Nucleus accumbens (tissue), 56 donors: ENCODE measurements around the gene SLC29A4.
A peak's percentile ranks its signal among the peaks of the same experiment; 100 is the strongest.
"Not testable (repeated sequence)": the region's sequence is repeated elsewhere in the genome, so short reads cannot be mapped to it uniquely, and the experiment has no call there.

Source experiments
- DNase-seq, 56 donors: peaks; one replicate each; lab custom pipeline; 2025; lab: John Stamatoyannopoulos, UW

Gene SLC29A4, protein sequence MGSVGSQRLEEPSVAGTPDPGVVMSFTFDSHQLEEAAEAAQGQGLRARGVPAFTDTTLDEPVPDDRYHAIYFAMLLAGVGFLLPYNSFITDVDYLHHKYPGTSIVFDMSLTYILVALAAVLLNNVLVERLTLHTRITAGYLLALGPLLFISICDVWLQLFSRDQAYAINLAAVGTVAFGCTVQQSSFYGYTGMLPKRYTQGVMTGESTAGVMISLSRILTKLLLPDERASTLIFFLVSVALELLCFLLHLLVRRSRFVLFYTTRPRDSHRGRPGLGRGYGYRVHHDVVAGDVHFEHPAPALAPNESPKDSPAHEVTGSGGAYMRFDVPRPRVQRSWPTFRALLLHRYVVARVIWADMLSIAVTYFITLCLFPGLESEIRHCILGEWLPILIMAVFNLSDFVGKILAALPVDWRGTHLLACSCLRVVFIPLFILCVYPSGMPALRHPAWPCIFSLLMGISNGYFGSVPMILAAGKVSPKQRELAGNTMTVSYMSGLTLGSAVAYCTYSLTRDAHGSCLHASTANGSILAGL

DNA sequence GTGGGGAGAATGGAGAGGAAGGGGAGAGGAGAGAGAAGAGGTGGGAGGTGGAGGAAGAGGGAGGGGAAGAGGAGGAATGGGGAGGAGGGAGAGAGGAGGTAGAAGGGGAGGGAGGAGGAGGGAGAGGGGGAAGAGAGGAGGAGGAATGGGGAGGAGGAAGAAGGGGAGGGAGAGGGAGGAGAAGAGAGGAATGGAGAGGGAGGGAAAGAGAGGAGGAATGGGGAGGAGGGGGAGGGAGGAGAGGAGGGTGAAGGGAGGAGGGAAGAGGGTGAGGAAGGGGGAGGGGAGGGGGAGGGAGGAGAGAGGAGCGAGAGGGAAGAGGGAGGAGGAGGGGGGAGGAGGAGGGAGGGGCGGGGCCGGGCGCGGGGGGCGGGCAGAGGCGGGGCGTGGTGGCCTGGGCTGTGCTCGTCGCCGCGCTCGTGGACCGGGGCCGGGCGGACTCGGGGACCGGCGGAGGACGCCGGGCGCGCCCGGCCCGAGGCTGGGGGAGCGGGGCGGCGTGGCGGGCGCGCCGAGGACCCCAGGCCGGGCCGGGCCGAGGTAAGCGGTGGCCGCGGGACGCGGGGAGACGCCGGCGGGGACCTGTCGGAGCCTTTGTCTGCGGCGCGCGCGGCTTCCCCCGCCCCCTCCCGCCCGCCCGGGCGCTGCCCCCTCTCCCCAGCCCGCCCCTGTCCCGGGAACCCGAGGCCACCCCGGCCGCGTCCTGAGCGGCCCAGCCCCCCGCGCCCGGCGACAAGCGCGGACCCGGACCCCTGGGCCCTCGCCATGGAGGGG lies at the start of gene SLC29A4:
Gene SLC29A4, plus strand, starts transcription at position 401 of the 774 bp plus-strand sequence. CDS start 4,874 bp downstream, outside the sequence.
- peak in 35 of 56 donors; percentile 2 to 65 (median 21) for DNase-seq

DNA sequence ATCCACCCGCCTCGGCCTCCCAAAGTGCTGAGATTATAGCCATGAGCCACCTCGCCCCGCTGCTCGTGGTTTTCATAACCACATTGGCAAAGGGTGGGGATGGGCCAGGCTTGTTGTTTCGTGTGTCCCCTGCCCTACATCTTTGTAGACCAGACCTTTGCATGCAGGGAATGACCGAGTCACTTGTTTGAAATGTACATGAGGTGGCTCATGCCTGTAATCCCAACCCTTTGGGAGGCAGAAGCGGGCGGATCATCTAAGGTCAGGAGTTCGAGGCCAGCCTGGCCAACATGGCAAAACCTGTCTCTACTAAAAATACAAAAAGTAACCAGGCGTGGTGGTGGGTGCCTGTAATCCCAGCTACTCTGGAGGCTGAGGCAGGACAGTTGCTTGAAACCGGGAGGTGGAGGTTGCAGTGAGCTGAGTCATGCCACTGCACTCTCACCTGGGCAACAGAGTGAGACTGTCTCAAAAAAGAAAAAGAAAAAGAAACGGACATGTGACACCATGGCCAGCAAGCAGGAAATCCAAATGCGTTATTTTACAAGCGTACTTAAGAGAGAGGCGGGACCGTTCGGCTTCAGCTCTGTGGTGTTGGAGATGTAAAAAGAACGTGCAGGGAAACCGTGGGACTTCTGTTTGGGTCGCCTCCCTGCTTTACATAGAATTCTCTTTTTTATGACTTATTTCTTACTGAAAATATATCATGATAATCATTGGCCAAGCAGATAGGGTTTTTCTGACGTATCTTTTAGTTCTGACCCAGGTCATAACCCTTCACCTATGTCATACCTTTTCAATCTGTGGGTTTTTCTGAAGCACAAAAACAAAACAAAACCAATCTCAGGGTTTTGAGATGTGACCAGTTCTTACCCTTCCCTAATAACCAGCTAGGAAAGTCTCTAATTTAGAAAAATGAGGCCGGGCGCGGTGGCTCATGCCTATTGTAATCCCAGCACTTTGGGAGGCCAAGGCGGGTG lies 47.6 kb upstream of the SLC29A4 start:
- no peak for DNase-seq

DNA sequence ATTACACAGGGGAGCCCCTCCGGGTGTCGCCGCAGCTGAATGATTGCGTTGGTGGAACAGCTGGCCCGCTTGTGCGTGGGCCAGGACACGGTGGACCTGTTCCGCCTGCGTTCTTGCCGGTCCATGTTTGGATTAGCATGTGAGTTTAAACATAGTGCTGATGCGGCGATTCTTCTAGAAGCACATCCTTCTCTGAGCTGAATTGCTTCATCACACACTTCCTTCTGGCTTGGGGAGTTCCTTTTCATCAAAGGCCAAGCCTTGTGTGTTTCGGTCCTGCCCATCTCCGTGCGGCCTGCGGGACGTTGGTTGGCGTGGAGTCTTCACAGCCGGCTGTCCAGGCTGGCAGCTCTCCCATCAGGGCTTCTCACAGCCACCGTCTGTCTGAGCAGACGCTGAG lies 45.5 kb upstream of the SLC29A4 start:
- peak in 50 of 56 donors; percentile 5 to 79 (median 54) for DNase-seq

DNA sequence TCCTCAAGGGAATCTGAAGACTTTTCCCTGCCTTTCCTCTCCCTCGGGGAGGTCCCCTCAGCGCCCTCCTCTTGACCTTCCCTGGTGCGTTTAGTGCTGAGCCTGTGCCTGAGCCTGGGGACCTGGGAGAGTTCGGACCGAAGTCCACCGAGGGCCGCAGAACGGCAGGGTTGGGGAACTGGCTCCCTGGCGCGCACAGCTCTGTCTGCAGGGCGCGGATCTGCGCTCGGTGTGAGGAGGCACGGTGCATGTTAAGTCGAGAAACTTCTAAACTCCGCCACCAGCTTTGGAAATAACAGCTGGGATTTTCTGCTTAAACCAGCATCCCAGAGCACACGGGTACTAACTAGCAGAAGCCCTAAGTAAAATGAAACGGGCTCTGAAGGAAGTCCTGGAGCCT lies 44.2 kb upstream of the SLC29A4 start:
- DNase-seq = no peak

DNA sequence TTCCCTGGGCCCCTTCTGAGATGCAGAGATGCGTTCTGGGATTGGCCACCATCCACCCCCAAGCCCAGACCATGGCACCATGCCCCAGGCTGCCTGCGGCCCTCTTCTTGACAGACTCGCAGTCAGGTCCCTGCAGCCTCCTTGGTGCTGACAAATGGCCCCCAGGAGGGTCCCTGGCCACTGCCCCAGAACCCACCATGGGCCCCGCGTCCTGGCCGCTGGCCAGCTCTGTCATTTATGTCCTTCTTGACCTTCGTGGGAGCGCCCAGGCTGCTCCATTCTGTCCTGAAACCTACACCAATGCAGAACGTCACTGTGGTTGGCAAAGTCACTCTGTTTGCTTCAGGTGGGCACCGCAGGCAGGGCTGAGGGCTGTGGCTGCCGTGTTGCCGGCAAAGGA lies 39.5 kb upstream of the SLC29A4 start:
- no peak for DNase-seq

DNA sequence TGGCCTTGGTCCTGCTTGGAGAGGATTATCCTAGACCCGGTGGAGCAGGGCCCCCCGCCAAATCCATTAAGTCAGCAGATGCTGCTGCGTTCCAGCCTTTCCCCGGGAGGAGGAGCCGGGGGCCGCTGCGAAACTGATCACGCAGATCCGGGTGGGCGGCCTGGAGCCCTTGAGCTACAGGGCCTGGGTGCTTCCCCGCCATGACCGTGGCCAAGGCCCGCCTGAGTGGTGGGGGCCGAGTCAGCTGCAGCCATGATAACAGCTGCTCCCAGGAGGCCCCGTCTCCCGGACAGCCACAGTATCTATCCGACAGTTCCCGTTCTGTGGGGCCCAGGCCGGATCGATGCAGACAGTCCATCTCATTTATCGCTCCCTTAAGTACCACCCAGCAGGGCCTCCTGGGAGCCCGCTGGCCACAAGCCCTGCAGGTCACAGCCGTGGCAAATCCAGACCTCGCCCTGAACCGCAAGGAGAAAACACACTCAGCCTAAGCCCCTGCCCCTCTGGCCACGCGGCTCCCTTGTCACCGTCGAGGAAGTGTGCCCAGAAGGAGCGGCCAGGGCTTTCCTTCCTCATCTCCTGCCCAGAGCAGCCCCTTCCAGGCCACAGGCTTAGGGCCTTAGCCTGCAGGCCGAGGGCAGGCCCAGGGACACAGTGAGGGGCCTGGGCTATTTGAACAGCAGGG lies 34.4 kb upstream of the SLC29A4 start:
- DNase-seq = peak in 4 of 56 donors; percentile 9 to 15 (median 14)

DNA sequence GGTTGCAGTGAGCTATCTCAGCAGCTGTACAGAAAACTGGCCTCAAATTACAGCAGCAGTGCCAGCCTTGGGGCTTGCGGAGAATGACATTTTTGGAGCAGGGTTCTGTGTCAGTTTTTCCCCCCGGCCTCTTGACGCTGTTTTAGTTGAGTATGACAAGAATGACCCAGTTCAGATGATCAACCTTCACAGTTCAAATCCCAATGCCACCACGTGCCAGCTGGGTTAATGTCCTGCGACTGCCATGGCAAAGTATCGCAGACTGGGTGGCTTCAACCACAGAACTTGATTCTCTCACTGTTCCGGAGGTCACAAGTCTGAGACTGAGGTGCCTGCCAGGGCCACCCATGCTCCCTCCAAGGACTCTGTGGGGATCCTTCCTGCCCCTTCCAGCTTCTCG lies 32.0 kb upstream of the SLC29A4 start:
- DNase-seq = not testable (repeated sequence)

DNA sequence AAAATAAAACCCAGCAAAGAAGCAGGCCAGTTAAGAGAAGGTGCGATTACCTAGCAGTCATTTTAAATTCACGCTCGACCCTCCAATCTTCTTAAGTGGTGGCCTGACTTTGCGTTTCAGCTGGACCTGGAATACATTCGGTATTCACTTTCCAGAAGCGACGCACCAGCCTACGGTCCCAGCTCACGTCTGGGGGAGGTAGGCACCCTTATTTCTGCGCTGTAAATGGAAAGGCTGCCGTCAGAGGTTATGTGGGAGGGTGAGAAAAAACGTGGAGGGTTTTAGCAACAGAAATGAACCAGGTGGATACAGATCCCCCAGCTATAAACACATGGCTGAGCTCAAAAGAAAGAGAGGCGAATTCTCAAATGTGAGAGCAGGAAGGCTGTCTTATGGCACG lies 29.2 kb upstream of the SLC29A4 start:
- DNase-seq = peak in 3 of 56 donors; percentile 2 to 19 (median 12)

DNA sequence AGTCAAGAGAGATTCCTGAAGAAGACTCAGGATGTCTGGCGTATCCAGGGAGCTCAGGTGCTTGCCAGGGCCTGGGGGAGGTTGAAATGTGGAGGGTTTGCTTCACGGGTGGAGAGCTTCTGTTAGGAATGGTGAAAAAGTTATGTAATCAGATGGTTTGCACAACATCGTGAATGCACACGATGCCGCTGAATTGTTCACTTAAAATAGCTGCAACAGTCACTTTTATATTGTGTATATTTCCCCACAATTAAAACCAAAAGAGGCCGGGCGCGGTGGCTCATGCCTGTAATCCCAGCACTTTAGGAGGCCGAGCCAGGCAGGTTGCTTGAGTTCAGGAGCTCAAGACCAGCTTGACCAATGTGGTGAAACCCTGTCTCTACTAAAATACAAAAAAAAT lies 28.4 kb upstream of the SLC29A4 start:
- DNase-seq = not testable (repeated sequence)

DNA sequence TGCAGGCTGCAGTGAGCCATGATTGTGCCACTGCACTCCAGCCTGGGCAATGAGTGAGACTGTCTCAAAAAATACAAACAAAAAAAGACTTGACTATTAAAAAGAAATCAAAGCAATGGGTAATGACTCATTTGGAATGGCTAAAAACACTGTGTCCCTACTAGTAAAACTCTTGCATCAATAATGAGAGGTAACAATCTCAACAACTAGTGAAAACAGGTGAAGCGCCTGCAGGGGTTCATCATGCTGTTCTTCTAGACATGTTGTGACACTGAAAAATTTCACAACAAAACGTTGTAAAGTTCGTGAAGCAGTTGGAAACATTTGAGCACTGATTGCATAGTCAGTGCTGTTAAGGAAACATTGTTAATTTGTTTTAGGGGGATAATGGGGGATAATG lies 26.9 kb upstream of the SLC29A4 start:
- DNase-seq = no peak

DNA sequence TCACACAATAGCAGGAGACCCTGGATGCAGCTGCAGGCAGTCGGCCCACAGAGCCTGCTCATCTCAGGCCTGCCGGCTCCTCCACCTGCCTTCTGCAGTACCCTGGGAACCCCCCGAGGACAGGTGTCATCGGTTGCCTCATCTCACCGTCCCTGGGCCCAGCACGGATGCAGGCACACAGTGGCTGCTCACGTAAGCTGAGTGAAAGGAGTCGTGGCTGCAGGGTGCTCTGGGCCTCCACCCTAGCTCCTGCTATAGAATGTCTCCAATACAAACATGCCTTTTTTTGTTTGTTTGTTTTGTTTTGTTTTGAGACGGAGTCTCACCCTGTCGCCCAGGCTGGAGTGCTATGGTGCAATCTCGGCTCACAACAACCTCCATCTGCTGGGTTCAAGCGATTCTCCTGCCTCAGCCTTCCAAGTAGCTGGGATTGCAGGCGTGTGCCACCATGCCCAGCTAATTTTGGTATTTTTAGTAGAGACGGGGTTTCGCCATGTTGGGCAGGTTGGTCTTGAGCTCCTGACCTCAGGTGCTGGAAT lies 22.1 kb upstream of the SLC29A4 start:
- DNase-seq = not testable (repeated sequence)

DNA sequence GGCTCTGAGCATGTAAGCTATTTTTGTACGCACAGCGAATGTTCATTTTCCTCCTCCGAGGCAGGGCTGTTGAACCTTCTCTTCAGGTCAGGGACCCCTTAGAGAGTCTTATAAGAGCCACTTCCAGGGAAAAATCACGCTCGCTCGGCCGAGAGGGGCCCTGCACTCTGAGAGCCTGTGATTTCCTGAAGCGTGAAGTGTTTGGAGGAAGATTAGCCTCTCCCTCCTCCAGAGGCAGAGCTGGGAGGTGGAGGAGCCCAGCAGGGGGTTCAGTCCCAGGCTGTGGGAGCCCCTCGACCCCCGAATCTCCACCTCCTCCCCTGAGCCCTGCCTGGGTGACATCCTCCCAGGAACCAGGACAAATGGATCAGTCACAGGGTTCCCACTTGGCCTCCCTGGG lies 19.7 kb upstream of the SLC29A4 start:
- DNase-seq = not testable (repeated sequence)

DNA sequence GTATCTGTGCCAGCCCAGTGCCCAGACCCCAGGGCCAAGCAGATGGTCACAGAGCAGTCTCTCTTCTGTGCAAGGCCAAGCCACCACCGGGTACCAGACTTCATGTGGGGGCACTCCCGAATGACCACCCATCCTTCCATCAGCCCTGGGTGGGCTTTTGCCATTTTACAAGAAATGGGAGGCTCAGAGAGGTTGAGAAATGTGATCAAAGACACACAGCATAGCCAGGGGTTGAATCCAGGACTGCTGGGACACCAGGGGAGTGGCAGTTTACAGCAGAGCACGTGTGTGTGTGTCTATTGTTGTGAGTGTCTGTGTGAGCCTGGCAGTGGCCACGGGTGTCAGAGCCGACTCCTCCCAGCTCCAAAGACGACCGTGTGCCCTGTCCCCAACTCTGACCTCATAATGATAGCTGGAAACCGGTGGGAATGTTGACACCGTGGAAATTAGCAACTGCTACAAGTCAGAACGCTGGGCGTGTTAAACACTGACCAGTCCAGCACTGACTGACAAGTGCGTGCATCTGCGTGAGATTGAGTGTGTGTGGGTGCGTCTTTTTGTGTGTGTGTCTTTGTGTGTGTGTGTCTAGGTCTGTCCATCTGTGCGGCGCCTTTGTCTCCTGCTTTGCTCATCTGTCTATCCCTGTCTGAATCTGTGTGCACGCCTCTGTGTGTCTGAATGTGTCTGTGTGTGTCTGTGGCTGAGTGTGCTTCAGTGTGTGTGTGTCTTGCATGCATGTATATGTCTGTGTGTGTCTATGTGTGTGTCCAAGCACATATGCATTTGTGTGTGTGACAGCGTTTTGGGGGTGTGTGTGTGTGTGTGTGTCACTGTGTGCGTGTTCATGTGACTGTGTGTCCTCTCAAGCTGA lies 17.2 kb upstream of the SLC29A4 start:
- DNase-seq = peak in 1 of 56 donors; percentile 5

DNA sequence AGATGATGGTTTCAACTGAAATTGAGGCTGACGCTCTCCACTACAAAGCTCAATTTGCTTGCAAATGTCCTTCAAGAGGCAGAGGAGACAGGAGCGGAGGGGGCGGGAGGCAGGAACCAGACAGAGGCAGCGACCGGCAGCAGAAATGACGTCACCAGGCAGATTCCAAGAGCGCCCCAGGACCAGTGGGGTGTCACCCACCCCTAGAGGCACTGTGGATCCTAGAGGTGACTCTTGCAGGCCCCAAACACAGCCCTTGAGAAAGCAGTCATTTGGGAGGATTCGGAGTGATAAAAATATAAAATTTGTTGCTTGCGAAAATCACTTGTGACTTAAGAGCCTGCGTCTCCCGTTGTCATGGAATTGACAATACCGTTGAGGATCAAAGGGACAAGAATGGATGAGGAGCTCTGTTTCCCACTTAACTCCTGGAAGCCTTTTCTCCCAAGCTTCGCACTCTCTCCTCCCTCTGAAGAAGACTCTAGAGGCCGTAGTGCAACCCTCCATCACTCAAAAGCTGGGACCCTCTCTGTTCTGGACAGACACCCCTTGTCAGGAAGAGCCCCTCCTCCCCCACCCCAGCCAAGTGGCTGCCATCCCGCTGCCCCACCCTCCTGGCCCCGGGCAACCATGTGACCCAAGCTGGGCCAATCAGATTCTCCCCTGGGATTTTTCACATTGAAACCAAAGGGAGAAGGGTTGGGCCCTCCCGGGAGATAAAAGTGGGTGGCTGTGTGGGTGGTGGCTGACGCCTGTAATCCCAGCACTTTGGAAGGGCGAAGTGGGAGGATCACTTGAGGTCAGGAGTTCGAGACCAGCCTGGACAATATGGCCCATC lies 16.3 kb upstream of the SLC29A4 start:
- DNase-seq = peak in 11 of 56 donors; percentile 6 to 49 (median 28)

DNA sequence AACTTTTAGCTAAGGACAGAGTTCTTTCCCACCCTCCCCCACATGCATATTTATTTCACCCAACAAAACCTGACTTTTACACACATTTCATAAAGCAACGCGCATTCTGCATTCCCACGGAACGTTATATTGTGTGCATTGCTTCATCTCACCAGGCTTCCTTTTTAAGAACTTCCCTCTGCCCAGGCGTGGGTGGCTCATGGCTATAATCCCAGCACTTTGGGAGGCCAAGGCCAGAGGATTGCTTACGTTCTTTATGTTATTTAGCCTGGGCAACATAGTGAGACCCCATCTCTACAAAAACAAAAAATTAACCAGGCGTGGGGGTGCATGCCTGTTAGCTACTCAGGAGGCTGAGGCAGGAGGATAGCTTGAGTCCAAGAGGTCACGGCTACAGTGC lies 14.9 kb upstream of the SLC29A4 start:
- not testable (repeated sequence) for DNase-seq

DNA sequence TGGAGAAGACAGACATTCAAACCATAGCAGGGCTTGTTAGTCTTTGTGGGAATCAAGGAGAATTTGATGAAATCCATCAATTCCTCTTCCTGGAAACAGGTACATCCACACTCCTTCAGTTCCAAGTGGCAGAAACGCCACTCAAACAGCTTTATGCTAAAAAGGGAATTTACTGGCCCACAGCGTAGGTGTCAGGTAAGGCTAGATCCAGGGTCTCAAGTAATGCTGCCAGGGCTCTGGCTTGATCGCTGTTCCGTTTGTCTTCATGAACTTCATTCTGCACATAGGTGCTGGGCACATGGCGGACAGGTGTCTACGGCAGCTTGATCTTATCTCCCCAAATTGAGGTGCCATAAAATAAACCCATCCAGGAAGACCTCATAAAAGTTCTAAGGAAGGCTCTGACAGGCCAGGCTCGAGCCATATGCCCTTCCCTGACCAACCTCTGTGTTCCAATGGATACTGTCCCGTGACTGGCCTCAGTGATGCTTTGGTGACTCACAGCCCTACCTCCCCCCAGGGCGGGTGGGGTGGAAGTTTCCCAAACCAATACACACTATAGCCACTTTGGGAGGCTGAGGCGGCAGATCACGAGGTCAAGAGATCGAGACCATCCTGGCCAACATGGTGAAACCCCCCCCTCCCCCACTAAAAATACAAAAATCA lies 12.6 kb upstream of the SLC29A4 start:
- not testable (repeated sequence) for DNase-seq

DNA sequence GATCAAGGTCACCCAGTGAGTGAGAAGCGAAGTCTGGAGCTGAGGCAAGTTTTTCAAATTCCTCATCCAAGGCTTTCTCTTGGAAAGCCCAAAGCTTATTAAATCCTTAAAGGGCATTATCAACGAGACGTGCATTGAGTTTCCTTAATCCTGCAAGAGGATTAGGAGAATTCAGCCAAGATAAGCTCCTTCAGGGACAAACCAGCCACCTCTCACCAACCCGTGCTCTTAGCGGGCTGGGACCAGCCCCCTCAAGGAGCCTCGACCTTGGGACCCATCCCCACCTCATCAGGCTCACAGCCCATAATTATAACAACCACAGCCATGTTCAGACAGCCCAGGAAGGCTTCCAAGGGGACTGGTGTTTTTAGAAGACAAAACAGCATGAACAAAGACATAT lies 12.0 kb upstream of the SLC29A4 start:
- DNase-seq = no peak
